GM06990 (cell line): ENCODE measurements around the gene DNAAF2.

ENCODE experiments used
- DNase-seq: peaks from one replicate; pipeline ENCODE4 v3.0.0-alpha.2; 2011; ENCODE audit not compliant: insufficient read length; ENCODE audit errors: extremely low read depth
- H3K27me3 ChIP-seq: replicated peaks from 2 replicates; pipeline ENCODE4 v1.6.0; 2011; ENCODE audit warnings: low read length; ENCODE audit not compliant: control insufficient read depth, insufficient read depth
- H3K36me3 ChIP-seq: 2 replicates; pipeline ENCODE4 v1.5.1; 2011; ENCODE audit warnings: low read length; ENCODE audit not compliant: control insufficient read depth, insufficient read depth
- H3K4me3 ChIP-seq: replicated peaks from 2 replicates; pipeline ENCODE4 v1.5.1; 2011; ENCODE audit warnings: low read depth, mild to moderate bottlenecking, control low read depth, low read length
- TF ChIP-seq, protein P1 (sequence below): IDR thresholded peaks from 2 replicates; pipeline ENCODE4 v1.5.1; 2011; ENCODE audit warnings: low read length, control low read depth, mild to moderate bottlenecking, inconsistent platforms; ENCODE audit not compliant: insufficient read depth, poor library complexity, severe bottlenecking

DNAAF2 gene

DNA sequence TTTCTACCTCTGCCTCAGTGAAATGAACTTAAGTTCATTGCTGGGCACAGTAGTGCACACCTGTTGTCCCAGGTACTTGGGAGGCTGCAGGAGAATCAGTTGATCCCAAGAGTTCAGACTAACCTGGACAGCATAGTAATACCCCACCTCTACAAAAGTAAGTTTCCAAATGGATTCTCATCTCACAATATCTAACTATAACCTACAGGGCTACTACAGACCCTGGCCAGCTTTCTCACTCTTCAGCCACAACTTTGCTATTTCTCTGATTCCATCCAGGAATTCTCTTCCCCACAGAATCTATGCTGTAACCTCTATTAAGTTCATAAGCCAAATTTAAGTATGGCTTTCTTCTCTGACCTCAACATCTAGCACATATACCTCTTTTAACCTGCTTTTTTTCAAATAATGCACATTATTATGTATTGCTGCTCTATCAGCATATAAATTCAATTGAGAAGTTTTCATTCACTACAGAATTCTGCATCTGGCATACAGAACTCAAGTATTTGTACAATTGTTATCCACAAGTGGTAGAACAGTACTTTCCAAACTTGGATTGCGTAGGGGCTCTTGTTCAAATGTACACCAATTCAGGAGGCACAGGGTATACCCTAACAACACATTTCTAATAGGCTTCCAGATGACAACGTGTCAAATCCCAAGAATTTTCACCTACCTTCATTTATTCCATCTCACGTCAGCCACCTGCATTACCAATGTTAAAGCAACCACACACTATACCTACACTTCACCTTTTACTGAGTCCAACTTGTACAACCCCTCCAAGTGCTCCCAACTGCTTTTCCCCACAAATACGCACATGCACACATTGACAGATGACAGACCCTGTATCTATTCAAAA is 52.7 kb downstream of the DNAAF2 start:
- H3K27me3 ChIP-seq: no peaks in the 10 kb centered on the region
- no peak for DNase-seq
- no peak overlapping the region for H3K4me3 ChIP-seq
- H3K36me3 ChIP-seq: peaks cover 10% of the 10 kb centered on the region
- TF ChIP-seq, protein P1, sequence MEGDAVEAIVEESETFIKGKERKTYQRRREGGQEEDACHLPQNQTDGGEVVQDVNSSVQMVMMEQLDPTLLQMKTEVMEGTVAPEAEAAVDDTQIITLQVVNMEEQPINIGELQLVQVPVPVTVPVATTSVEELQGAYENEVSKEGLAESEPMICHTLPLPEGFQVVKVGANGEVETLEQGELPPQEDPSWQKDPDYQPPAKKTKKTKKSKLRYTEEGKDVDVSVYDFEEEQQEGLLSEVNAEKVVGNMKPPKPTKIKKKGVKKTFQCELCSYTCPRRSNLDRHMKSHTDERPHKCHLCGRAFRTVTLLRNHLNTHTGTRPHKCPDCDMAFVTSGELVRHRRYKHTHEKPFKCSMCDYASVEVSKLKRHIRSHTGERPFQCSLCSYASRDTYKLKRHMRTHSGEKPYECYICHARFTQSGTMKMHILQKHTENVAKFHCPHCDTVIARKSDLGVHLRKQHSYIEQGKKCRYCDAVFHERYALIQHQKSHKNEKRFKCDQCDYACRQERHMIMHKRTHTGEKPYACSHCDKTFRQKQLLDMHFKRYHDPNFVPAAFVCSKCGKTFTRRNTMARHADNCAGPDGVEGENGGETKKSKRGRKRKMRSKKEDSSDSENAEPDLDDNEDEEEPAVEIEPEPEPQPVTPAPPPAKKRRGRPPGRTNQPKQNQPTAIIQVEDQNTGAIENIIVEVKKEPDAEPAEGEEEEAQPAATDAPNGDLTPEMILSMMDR: no peak

GRCh38 chr14:49581209-49582112 is 53.6 kb downstream of the DNAAF2 start:
- no peaks in the 10 kb centered on the region for H3K27me3 ChIP-seq
- H3K36me3 ChIP-seq: peaks cover 13% of the 10 kb centered on the region
- DNase-seq: no peak
- no peak overlapping the region for H3K4me3 ChIP-seq
- TF ChIP-seq, protein P1: no peak

GRCh38 chr14:49579841-49580240 is 55.2 kb downstream of the DNAAF2 start:
- Histone ChIP-seq H3K27me3 (no peaks in the 10 kb centered on the region), H3K4me3 (no peak overlapping the region), H3K36me3 (peaks cover 13% of the 10 kb centered on the region)
- TF ChIP-seq, protein P1: no peak
- no peak for DNase-seq

GRCh38 chr14:49578141-49578540 is 56.9 kb downstream of the DNAAF2 start:
- H3K27me3 ChIP-seq: no peaks in the 10 kb centered on the region
- no peak for DNase-seq
- no peak overlapping the region for H3K4me3 ChIP-seq
- TF ChIP-seq, protein P1: no peak
- H3K36me3 ChIP-seq: peaks cover 7% of the 10 kb centered on the region
